AG20443 (cell line): ENCODE data around the gene MSH4.
"Not testable (repeated sequence)": the region's sequence is repeated elsewhere in the genome, so short reads cannot be mapped to it uniquely, and the experiment has no call there.

ENCODE experiments used
- DNase-seq: peaks from one replicate; pipeline ENCODE4 v3.0.0; 2012; ENCODE audit warnings: low spot score, mixed read lengths

Gene MSH4

GRCh38 chr1:75797273-75797588 lies 549 bp downstream of the MSH4 start:
- no peak for DNase-seq

- DNase-seq: no peak
These were observed 1.0 kb downstream of the MSH4 start for GRCh38 chr1:75797606-75798216.

GRCh38 chr1:75801480-75801879 lies 4.8 kb downstream of the MSH4 start:
- DNase-seq: not testable (repeated sequence)

- no peak for DNase-seq
These were observed 12.2 kb downstream of the MSH4 start for GRCh38 chr1:75808921-75809320.

- DNase-seq: not testable (repeated sequence)
These were observed 13.4 kb downstream of the MSH4 start for GRCh38 chr1:75810113-75810512.

- DNase-seq: no peak
These were observed 14.7 kb downstream of the MSH4 start for GRCh38 chr1:75811211-75811981.

- no peak for DNase-seq
These were observed 15.4 kb downstream of the MSH4 start for GRCh38 chr1:75812065-75812464.

- DNase-seq: not testable (repeated sequence)
These were observed 26.9 kb downstream of the MSH4 start for GRCh38 chr1:75823596-75823995.

- DNase-seq: no peak
These were observed 39.9 kb downstream of the MSH4 start for GRCh38 chr1:75836528-75837100.

GRCh38 chr1:75838079-75838478 lies 41.4 kb downstream of the MSH4 start:
- no peak for DNase-seq

GRCh38 chr1:75841421-75841820 lies 44.7 kb downstream of the MSH4 start:
- DNase-seq: no peak

- no peak for DNase-seq
These were observed 48.9 kb downstream of the MSH4 start for GRCh38 chr1:75845576-75845975.

- no peak for DNase-seq
These were observed 58.3 kb downstream of the MSH4 start for GRCh38 chr1:75855010-75855409.

GRCh38 chr1:75855734-75856133 lies 59.1 kb downstream of the MSH4 start:
- DNase-seq: no peak

- DNase-seq: no peak
These were observed 65.1 kb downstream of the MSH4 start for GRCh38 chr1:75861831-75862230.

- no peak for DNase-seq
These were observed 74.3 kb downstream of the MSH4 start for GRCh38 chr1:75870951-75871350.

- no peak for DNase-seq
These were observed 83.3 kb downstream of the MSH4 start for GRCh38 chr1:75879985-75880384.

GRCh38 chr1:75884437-75884836 lies 87.8 kb downstream of the MSH4 start:
- no peak for DNase-seq

- DNase-seq: no peak
These were observed 104.7 kb downstream of the MSH4 start for GRCh38 chr1:75901371-75901770.

- peak; percentile 9 for DNase-seq
These were observed 112.1 kb downstream of the MSH4 start for GRCh38 chr1:75908717-75909152.

- DNase-seq: no peak
These were observed 120.2 kb downstream of the MSH4 start for GRCh38 chr1:75916834-75917233.

- DNase-seq: no peak
These were observed 126.0 kb downstream of the MSH4 start for GRCh38 chr1:75922698-75923097.

- DNase-seq: no peak
These were observed 135.6 kb downstream of the MSH4 start, which contains the start of gene ASB17 for GRCh38 chr1:75932304-75932703. TSS of gene ASB17 (minus strand) at chr1:75932404. CDS start at chr1:75932291, 113 bp downstream.
